Retinal pigment epithelial cell (primary cell): ENCODE results near the gene PDCD1LG2.
"Not testable (repeated sequence)": the region's sequence is repeated elsewhere in the genome, so short reads cannot be mapped to it uniquely, and the experiment has no call there.

Experiments used
- DNase-seq: peaks from one replicate; pipeline ENCODE4 v3.0.0-alpha.2; 2010; ENCODE audit warnings: low read depth
- H3K4me3 ChIP-seq: 2 replicates; pipeline ENCODE4 v1.5.1; 2011; ENCODE audit warnings: mild to moderate bottlenecking, low read length, control low read depth, moderate library complexity
- TF ChIP-seq, protein P1 (sequence below): conservative IDR thresholded peaks from 2 replicates; pipeline ENCODE4 v1.5.1; 2011; ENCODE audit warnings: low read depth, low read length, control low read depth, inconsistent platforms

The PDCD1LG2 gene

DNA sequence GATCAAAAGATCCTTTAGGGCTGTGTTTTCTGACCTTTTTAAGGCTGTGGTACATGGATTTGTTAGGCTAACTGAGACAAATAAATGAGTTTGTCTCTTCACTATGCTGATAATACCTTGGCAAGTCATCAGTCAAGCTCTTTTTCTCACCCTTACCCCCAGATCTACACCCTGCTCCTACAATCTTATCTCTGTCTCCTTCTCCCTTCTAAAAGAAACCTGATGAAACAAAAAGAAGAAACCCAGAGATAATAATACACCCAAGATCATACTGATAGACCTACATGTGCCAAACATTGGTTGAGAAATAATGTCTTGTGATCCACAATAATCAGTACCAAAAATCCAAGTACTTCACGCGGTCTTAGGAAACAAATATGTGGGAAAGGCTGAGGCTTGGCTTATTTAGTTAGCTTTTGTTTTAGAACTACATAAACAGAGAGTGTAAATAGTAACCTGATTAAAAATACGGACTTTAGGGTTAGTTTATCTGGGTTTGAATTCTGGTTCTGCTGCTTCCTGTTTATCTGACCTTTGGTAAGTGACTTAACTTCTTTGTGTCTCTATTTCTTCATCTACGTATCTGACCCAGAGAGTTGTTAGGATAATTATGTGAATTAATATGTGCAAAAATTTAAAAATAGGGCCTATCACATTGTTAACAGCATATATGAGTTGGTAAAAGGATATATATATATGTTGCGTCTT lies 24.8 kb upstream of the PDCD1LG2 start:
- TF ChIP-seq, protein P1, sequence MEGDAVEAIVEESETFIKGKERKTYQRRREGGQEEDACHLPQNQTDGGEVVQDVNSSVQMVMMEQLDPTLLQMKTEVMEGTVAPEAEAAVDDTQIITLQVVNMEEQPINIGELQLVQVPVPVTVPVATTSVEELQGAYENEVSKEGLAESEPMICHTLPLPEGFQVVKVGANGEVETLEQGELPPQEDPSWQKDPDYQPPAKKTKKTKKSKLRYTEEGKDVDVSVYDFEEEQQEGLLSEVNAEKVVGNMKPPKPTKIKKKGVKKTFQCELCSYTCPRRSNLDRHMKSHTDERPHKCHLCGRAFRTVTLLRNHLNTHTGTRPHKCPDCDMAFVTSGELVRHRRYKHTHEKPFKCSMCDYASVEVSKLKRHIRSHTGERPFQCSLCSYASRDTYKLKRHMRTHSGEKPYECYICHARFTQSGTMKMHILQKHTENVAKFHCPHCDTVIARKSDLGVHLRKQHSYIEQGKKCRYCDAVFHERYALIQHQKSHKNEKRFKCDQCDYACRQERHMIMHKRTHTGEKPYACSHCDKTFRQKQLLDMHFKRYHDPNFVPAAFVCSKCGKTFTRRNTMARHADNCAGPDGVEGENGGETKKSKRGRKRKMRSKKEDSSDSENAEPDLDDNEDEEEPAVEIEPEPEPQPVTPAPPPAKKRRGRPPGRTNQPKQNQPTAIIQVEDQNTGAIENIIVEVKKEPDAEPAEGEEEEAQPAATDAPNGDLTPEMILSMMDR = no peak
- DNase-seq = no peak

DNA sequence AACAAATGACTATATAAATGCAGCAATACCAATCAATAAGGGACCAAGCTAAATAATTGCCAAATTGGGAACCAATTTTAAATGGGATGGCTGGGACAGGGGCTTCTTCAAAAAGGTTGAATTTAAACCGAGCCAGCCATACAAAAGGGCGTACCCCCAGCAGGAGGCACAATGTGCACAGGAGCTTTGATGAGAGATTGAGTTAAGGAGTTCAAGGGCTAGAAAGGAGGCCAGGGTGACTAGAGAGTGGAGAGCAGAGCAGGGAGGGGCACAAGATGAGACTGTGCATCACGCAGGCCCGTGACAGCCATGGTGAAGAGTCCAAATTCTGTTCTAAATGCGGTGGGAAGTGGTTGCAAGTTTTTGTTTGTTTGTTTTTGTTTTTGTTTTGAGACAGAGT lies 23.3 kb upstream of the PDCD1LG2 start:
- no peak for DNase-seq
- TF ChIP-seq, protein P1 = no peak
- no peak overlapping the region for H3K4me3 ChIP-seq

More for the DNA sequence above, 24.8 kb upstream of the PDCD1LG2 start:
- no peak overlapping the region for H3K4me3 ChIP-seq

DNA sequence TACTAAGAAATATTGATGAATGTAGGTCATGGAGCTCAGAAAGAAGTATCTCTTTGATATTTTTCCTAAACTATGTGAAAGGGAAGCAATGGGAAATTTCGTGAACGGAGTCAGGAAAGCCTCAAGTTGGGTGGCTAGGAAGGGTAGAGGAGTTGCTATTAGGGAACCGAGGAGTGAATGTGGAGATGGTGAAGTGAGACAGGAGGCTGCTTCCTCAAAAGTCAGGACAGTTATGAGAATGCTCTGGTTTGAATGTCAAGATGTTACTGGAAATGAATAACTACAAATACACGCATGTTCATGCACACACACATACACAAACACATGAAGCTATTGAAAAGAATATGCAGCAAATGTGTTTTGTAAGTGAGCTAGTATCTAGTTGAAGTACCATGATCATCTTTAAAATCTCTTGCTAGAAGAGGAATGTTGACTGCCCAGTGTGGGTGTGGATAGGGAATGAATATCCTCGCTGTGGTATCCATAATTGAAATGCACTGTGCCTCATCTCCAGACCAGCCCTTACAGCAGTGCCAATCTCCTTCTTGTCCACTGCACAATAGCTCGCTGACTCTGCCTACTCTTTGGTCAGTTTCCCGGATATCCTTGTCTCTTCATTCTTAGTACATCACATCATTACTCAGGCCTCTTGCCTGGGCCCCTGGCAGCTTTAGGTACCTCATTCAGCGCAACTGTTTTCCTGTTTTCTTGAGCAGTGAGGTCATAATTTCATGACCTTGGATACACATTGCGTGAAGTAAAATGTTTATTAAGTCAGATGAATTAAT lies 21.9 kb upstream of the PDCD1LG2 start:
- H3K4me3 ChIP-seq = no peak overlapping the region
- no peak for DNase-seq
- TF ChIP-seq, protein P1 = no peak

DNA sequence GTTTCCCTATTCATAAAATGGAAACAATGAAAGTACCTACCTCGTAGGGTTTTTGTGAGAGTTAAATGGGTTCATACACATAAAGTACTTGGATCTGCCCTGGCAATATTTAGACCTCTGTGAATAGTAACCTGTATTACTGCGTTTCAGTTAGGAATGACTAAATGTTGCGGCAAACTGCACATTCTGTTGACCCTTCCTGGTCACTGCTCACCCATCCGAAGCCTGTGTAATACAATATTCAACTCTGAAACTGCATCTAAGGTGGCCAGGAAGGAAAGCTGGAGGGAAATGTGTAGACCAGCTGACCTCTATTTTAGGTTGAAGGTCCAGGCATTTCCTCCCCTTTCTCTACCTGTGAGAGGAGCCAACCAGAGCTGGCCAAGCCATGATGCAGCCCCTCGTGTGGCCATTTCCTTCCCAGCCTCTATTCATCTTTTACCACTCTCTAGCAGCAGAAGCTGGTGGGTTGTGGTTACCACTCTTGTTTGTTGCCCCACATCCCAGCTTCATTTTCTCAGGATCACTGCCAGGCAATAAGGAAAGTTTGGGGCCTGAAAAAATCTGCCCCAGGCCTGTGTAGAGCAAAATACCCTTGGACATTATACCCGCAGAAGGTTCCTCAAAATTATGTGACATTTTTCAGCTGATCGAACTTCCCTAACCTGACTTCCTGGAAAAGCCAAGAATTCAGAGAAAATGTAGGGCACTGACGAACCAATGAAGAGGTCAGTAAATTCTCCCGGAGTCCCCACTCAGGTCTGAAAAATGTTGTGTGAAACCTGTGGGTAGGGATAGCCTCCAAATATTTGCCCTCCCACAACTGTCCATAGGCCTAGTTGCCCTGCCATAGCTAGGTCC lies 20.5 kb upstream of the PDCD1LG2 start:
- TF ChIP-seq, protein P1 = no peak
- no peak for DNase-seq
- H3K4me3 ChIP-seq = no peak overlapping the region

DNA sequence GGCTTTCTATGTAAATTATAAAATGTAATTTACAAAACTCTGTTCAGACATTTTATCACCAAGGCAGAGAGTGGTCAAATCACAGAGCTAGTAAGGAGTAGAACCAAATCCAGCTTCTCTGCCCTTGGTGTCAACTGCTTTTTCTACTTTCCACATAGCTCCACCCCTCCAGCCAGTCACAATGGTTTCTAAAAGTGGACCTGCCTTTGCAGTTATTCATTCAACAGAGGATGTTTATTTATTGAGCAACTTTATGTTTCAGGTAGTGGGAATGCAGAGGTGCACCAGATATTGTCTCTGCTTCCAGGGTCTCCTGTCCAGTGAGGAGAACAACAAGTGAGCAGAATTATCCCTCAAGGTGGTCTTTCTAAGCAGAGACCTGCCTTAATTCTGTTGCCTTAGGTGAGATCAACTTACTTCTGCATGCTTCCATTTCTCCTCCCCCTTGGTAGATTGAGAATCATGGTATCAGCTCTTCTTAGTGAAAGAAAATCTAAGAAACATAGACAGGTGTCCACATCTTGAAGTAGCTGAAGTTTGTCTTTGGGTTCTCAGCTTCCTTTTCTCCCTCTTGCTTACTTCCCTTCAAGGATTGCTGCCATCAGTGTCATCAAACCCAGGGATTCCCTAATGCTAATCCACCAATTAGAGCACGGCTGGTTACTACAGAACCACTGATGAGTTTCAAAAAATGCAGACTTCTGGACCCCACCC lies 17.2 kb upstream of the PDCD1LG2 start:
- DNase-seq = no peak
- TF ChIP-seq, protein P1 = no peak
- H3K4me3 ChIP-seq = no peak overlapping the region

DNA sequence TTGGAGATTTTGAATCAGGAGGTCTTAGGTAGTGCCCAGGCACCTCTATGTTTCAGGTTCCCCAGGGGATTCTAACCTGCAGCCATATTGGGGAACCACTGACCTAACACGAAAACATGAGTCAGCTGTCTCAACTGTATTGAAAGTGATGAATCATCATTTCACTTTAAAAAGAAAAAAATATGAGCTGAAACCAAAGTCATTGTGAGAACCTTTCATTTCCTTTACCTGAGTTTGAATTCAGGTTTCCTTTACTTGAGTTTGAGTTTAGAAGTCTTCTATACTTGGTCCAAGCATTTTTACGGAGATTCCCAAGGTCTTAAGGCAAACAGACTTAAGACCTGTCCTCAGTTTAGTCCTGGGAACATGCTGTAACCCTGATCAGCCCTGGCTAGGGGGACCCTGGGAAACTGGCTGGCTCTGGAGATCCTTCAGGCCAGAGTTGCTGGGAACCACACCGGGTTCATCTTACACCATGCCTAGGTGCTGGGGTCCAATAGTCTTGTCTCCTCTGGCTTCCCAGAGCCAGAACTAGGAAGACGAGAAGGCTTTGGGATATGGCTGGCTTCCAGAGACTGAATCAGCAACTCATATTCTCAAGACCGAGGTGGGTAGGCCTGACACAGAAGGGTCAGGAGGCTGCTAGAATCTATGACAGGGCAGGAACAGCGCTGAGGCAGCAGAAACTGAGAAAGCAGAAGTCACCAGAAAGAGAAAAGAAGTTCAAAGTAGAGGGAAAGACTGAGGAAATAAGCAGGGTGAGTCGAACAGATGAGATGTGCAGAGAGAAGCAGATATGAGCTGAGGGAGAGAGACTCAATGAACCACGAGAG lies 16.4 kb upstream of the PDCD1LG2 start:
- peak; percentile 44 for DNase-seq
- H3K4me3 ChIP-seq = no peak overlapping the region

DNA sequence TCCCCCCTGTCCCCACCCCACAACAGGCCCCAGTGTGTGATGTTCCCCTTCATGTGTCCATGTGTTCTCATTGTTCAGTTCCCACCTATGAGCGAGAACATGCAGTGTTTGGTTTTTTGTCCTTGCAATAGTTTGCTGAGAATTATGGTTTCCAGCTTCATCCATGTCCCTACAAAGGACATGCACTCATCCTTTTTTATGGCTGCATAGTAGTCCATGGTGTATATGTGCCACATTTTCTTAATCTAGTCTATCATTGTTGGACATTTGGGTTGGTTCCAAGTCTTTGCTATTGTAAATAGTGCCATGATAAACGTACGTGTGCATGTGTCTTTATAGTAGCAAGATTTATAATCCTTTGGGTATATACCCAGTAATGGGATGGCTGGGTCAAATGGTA lies 15.6 kb upstream of the PDCD1LG2 start:
- not testable (repeated sequence) for H3K4me3 ChIP-seq, DNase-seq

More for the DNA sequence above, 16.4 kb upstream of the PDCD1LG2 start:
- TF ChIP-seq, protein P1 = no peak
